Large intestine (tissue), 3 donors: ENCODE measurements around the gene ADRA2B. TPM values are rescaled to one million over a fixed set of nuclear protein-coding genes. Genes with fewer than 3 reads are reported as not detected.
"Not testable (repeated sequence)": the region's sequence is repeated elsewhere in the genome, so short reads cannot be mapped to it uniquely, and the experiment has no call there.

Experiments used
- DNase-seq, 2 donors: peaks; one replicate each; pipeline versions ENCODE4 v3.0.0 to v3.0.0-alpha.2; 2013
- H3K27ac ChIP-seq: one replicate; pipeline ENCODE4 v1.5.1; 2013; ENCODE audit warnings: low read length
- H3K27me3 ChIP-seq: 2 replicates; pipeline ENCODE4 v1.6.1; 2013; ENCODE audit warnings: low read length; ENCODE audit not compliant: control insufficient read depth, insufficient read depth
- H3K36me3 ChIP-seq: 2 replicates; pipeline ENCODE4 v1.6.1; 2013; ENCODE audit warnings: low read length; ENCODE audit not compliant: control insufficient read depth, insufficient read depth
- H3K4me1 ChIP-seq: one replicate; pipeline ENCODE4 v1.6.1; 2013; ENCODE audit warnings: low read length; ENCODE audit not compliant: control insufficient read depth, insufficient read depth
- H3K4me3 ChIP-seq: one replicate; pipeline ENCODE4 v1.5.1; 2013; ENCODE audit warnings: low read length
- H3K9me3 ChIP-seq: one replicate; pipeline ENCODE4 v1.6.1; 2013; ENCODE audit warnings: mild to moderate bottlenecking, low read depth, low read length, moderate library complexity; ENCODE audit not compliant: control insufficient read depth
- WGBS: methylation state at CpG from one replicate; pipeline ENCODE4 v1.1.5; 2013; ENCODE audit warnings: low lambda C conversion rate; ENCODE audit not compliant: insufficient coverage; 5-methylcytosine and 5-hydroxymethylcytosine counted together
- polyA plus RNA-seq: library from polyadenylated mRNA; unstranded; fragments of 120-200 nt; gene quantifications from one replicate; pipeline ENCODE4 v1.2.1, GENCODE V29; 2013

Gene ADRA2B
- polyA plus RNA-seq, 1 donor: 0.84 TPM

DNA sequence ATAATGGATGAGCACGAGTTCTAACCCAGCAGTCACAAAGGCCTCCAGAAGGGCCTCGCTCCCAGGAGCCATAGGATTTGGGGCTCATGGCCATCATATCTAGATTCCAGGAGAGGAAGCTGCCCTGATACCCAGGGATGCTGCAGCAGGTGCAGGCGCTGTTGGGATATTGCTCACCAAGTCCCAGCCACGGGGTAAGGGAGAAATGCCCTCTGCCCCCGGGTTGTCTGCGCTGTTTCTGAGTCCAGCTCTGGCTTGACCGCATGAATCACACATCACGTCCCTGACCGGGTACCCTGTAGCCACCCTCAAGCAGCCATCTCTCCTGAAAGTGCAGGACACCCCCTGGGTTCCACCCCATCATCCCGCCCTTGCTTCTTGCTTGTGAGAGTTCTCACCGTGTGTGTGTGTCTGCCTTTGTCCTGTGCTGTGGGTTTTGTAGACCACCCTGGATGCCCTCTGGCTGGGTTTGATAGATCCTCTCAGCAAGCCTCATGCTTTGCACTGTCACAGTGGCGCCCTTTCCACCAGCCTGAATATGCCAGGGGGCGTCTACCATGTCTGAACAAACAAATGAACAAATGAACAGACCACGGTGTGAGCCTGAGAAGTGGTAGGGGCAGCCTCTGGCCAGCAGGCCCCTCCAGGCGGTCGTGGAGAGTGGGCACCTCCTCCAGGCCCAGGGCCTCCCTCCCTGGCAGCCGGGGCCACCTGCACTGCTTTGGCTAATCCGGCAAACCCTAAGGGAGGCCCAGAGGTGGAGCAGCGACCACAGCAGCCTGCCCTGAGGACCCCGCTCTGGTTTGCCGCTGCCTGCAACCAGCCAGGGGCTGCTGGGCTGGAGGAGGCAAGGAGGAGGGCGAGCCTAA lies 32.1 kb downstream of the ADRA2B start:
- H3K4me1 ChIP-seq: no peaks in the 10 kb centered on the region
- no CpG with 5 or more reads among the region's 22 CpGs for WGBS

DNA sequence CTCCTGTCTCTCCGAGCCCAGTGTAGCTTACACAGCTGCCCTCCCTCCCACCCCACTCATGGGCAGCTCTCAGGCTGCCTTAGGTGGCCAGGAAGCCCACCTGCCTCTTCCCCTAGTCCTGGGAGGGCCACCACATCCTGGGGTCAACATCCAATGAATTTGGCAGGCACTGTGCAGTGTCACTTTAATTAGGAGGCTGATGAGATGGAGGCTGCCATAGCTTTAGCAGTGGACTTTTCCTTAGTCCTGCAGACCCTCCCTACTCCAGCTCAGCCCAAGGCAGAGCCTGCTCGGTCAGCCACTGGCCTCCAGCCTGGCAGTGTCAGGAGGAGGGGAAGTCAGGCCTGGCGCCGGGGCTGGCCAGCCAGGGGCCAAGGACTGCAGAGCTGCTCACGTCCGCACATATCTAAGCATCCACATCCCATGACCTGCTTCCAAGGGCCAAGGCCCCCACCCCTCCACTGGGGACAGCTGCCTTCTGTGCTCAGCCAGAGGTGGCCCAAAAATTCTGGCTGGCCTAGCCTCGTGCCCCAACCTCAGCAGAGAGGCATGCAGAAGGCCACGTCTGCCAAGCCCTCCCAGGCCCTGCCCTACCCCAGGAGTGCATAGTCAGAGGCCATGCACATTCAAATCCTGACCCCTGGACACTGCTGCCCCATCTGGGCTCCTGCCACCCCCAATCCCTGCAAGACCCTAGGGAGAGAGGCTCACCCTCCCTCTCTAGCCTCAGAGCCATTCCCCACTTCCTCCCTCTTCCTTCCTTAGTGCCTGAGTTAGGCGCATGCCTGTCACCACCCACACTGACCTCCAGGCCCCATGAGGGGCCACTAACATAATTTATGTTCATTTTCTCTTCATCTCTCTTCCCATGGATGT lies 33.1 kb downstream of the ADRA2B start:
- Histone ChIP-seq H3K36me3 (no peaks in the 10 kb centered on the region), H3K27me3 (no peaks in the 10 kb centered on the region), H3K4me1 (no peaks in the 10 kb centered on the region), H3K9me3 (no peaks in the 10 kb centered on the region), H3K4me3 (no peak overlapping the region), H3K27ac (no peak overlapping the region)
- DNase-seq: no peak
- no CpG with 5 or more reads among the region's 9 CpGs for WGBS

More for the DNA sequence above, 32.1 kb downstream of the ADRA2B start:
- Histone ChIP-seq H3K36me3 (no peaks in the 10 kb centered on the region), H3K9me3 (no peaks in the 10 kb centered on the region), H3K4me3 (no peak overlapping the region), H3K27ac (no peak overlapping the region), H3K27me3 (no peaks in the 10 kb centered on the region)
- no peak for DNase-seq

DNA sequence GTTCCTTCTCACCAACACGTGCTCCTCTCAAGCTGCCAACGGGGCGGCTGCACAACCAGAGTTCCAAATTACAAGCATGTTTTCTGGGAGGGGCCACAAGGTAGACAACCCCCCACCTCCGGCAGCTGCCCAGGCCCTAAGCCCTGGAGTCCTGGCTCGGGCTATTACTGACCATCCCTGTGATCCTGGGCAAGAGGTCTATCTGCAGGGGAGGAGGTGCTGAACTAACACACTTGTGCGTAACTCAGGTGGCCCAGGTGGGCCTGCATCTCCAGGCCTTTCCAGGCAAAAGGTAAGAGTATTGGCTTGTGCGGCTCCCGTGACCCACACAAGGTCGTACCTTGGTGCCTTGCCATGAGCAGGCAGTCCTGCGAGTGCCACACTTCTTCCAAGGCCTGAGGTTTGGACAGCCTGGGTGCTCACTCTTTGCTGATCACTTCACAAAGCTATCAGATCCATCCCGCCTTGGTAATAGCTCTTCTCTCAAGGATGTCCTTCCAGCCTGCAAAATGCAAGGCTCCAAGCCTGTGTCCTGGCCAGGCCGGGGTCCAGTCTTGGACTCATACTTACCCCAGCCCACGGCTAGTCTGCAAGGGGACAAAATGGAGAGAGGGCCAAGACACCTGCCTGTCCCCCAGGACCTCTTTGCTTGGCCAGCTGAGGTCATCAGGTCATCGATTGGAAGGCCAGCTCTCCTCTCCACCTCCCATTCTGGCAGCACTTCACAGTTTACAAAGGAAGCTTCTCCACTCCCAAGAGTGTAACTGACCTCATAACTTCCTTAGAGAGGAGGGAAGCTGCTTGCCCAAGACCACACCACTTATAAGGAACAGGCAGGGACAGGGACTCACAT lies 33.9 kb downstream of the ADRA2B start:
- no peak overlapping the region for H3K4me3 ChIP-seq

DNA sequence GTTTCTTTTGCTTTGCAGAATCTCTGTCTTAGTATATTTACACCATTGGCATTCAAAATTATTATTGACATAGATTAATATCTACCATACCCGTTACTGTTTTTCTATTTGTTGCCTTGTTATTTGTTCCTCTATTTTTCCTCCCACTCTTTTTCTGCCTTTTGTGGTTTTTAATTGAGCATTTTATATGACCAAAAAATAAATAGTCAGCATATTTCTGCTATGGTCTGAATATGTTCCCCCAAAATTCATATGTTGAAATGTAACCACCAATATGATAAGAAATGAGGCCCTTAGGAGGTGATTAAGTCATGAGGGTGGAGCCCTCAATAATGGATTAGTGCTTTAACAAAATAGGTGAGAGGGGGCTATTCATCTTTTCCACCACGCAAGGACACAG lies 35.3 kb downstream of the ADRA2B start:
- Histone ChIP-seq H3K27me3 (no peaks in the 10 kb centered on the region), H3K36me3 (no peaks in the 10 kb centered on the region), H3K9me3 (no peaks in the 10 kb centered on the region), H3K4me3 (no peak overlapping the region), H3K27ac (no peak overlapping the region), H3K4me1 (no peaks in the 10 kb centered on the region)
- no peak for DNase-seq
- no CpG with 5 or more reads among the region's 2 CpGs for WGBS

More for the DNA sequence above, 33.9 kb downstream of the ADRA2B start:
- H3K36me3 ChIP-seq: no peaks in the 10 kb centered on the region
- WGBS: no CpG with 5 or more reads among the region's 14 CpGs
- no peaks in the 10 kb centered on the region for H3K27me3 ChIP-seq
- H3K27ac ChIP-seq: no peak overlapping the region
- H3K4me1 ChIP-seq: no peaks in the 10 kb centered on the region
- H3K9me3 ChIP-seq: no peaks in the 10 kb centered on the region
- DNase-seq: no peak

DNA sequence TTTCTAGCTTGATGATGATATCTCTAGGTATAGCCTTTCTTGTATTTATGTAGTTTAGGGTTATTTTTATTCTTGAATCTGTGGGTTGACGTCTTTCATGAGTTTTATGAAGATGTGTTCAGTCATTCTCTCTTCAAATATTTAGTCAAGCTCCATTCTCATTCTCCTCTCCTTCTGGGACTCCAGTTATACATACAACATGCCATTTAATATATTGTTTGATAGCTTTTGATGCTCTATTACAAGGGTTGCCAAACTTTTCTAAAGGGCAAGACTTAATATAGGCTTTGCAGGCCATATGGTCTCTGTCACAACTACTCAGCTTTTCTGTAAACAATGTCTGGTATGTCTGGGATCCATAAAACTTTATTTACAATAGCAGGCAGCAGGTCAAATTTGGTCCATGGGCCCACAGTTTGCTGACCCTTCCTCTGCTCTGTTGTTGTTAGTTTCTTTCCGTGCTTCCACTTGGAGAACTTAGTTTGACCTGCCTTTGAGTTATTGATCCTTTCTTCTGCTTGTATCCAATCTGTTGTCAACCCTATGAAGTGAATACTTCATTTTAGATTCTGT lies 41.1 kb downstream of the ADRA2B start:
- no peak for DNase-seq

DNA sequence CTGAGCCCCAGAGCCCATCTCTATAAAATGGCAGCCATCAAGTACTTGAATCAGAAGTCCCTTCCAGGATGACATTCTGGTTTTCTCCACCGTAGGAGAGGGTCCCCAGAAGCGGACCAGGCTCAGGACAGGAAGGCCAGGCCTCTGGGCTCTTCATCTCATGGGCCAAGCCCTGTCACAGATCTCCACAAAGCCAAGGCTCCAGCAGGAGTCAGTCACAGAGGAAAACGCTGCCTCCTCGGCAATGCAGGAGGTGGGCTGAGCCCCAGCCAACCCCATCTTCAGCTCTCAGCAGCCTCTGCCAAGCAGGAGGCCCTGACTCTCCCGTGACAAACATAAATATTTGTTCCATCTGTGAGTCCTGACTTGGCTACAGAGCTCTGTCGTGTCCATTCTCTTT lies 42.2 kb downstream of the ADRA2B start:
- Histone ChIP-seq H3K36me3 (no peaks in the 10 kb centered on the region), H3K9me3 (no peaks in the 10 kb centered on the region), H3K27ac (no peak overlapping the region), H3K27me3 (no peaks in the 10 kb centered on the region), H3K4me1 (no peaks in the 10 kb centered on the region), H3K4me3 (no peak overlapping the region)
- no CpG with 5 or more reads among the region's 6 CpGs for WGBS
- no peak for DNase-seq

More for the DNA sequence above, 41.1 kb downstream of the ADRA2B start:
- 72% methylated on average over 2 of the region's 2 CpGs for WGBS
- Histone ChIP-seq H3K9me3 (no peaks in the 10 kb centered on the region), H3K27me3 (no peaks in the 10 kb centered on the region), H3K36me3 (no peaks in the 10 kb centered on the region), H3K4me3 (no peak overlapping the region), H3K4me1 (no peaks in the 10 kb centered on the region), H3K27ac (no peak overlapping the region)

DNA sequence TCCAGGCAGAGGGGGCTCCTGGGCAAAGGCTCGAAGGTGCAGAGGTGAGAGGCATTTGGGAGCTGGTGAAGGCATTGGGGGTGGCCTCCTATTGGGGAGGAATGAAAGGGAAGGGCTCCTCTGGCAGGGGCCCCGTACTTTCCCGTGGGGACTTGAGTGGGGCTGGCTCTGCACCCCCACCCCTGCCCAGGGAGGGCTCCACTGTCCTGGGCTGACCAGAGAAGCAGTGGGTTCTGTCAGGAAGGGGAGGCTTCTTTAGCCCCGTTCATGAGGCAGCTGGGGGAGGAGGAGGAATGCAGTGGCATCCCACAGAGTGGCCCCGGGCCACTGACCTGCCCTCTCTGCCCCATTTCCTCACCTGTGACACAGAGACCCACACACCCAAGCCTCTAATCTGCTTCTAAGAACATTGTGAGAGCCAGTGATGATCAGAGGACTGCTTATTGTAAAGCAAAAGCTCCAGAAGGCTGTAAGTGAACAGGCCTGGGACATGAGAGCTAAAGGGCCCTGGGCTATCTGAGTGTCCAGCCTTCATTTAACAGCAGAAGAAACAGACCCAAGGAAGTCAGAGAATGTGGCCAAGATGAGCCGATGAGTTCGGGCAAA lies 43.1 kb downstream of the ADRA2B start:
- WGBS: no CpG with 5 or more reads among the region's 7 CpGs
- H3K9me3 ChIP-seq: no peaks in the 10 kb centered on the region
- no peaks in the 10 kb centered on the region for H3K4me1 ChIP-seq
- H3K27ac ChIP-seq: no peak overlapping the region
- H3K27me3 ChIP-seq: no peaks in the 10 kb centered on the region
- no peak overlapping the region for H3K4me3 ChIP-seq
- no peak for DNase-seq
- no peaks in the 10 kb centered on the region for H3K36me3 ChIP-seq

DNA sequence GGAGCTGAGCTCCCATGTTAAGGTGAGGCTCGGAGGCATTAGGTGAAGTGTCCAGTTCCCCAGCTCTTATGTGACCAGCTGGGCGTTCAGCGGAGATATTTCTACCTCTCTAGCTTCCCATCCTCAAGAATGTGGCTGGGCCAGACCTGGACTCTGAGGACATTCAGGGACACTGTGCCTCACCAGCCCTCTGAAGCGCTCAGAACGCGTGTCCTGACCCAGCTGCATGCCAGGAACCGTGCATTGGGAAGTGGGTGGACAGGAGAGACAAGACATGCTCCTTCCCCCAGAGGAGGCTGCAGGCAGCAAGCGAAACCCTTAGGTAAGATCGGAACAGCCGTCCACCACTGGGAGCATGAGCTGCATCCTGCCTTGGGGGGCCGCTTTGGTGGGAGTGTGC lies 43.6 kb downstream of the ADRA2B start:
- no peaks in the 10 kb centered on the region for H3K36me3 ChIP-seq
- no peaks in the 10 kb centered on the region for H3K9me3 ChIP-seq
- H3K27ac ChIP-seq: no peak overlapping the region
- WGBS: no CpG with 5 or more reads among the region's 11 CpGs
- no peak for DNase-seq
- H3K4me3 ChIP-seq: no peak overlapping the region
- H3K27me3 ChIP-seq: no peaks in the 10 kb centered on the region
- no peaks in the 10 kb centered on the region for H3K4me1 ChIP-seq

DNA sequence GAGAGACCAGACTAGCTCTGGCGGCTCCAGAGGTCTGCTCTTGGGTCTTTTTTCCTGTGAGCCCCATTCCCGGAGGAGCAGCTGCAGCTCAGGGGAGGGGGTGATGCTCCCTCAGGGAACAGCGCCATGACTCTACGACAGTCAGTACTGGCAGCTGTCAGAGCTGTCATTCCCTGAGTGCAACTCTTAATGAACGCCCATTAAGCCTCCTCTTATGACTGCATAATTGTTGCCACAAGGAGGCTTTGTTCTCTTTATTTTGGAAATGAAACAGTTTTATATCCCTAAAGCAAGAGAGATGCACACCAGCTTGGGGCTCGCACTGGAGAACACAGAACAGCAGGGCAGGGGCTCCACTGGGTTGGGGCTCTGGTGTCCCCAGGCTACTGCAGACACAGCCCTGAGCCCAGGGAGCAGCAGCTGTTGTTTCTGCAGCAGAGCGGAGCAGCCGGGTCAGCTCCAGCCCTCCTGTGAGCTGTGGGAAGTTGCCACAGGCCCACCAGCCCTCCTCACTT lies 44.3 kb downstream of the ADRA2B start:
- not testable (repeated sequence) for H3K4me1 ChIP-seq, H3K27me3 ChIP-seq, H3K4me3 ChIP-seq, H3K27ac ChIP-seq, H3K36me3 ChIP-seq, H3K9me3 ChIP-seq, DNase-seq
- no CpG with 5 or more reads among the region's 8 CpGs for WGBS
